GM19238 (cell line): ENCODE data around the gene NID1.
"Not testable (repeated sequence)": the region's sequence is repeated elsewhere in the genome, so short reads cannot be mapped to it uniquely, and the experiment has no call there.

Experiments used
- DNase-seq: peaks from one replicate; pipeline ENCODE4 v3.0.0; 2011; ENCODE audit warnings: low spot score; ENCODE audit not compliant: insufficient read length

The NID1 gene

DNA sequence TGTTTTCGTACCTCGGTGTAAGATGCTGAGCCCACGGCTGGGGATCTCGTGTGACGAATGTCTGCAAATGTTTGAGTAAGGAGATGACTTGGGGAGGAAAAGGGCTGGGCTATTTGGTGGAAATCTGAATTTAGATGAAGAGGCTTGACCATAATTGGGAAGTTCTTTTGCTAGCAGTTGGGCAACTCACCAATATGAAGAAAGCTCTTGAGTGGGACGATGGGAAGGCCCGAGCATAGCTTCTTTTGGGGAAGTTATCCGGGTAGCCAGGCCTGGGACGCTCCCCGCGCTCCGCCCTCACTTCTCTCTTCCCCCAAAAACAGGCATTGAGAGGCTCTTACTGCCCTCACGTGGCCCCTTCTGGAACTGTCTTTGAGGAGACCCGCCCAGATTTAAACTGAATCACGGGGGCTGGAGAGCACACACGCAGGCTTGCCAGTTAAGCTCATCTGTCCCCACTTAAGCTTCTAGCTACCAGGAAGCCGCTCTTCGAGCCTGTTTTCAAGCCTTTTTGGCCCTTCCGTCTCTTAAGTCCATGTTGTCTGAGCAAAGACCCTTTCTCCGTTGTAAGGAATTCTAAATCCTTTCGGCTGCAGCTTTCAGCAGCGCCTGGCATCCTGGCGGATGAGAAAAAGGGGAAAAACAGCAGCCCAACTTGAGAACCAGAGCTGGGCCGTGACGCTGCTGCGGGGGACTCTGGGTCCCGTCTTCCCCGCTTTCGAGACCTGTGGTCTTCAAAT is 93.1 kb downstream of the NID1 start:
- DNase-seq, result peak; percentile 73

DNA sequence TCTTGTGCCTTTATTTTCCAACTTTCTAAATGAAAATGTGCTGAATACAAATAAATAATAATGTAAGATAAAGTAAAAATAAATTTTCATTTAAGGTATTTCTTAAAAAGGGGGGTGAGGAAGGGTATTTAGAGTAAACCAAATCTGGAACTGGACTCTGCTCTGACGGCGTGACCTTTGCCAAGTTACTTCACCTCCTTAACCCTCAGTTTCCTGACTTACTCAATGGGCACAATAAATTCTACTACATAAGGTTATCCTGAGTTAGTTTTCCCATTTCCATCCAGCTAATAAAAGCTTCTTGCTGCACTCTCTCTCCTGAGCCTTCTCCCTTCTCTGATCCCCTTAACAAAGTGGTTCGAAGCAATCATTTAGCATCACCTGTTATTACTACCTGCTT is 93.9 kb downstream of the NID1 start:
- no peak for DNase-seq

DNA sequence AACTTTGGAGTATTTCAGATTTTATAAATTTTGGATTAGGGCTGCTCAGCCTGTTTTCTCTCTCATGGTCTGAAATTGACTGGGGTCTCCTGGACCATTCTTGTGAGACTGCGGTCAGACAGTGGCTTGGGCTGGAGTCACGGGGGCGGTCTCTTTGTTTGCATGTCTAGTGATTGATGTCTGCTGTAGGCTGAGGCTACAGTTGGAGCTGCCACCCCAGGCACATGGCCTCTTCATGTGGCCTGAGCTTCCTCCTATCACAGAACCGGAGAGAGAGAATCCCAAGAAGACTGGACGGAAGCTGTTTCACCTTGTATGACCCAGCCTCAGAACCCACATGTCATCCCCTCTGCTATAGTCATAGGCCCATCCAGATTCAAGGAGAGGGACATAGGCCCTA is 96.1 kb downstream of the NID1 start:
- DNase-seq, result no peak

DNA sequence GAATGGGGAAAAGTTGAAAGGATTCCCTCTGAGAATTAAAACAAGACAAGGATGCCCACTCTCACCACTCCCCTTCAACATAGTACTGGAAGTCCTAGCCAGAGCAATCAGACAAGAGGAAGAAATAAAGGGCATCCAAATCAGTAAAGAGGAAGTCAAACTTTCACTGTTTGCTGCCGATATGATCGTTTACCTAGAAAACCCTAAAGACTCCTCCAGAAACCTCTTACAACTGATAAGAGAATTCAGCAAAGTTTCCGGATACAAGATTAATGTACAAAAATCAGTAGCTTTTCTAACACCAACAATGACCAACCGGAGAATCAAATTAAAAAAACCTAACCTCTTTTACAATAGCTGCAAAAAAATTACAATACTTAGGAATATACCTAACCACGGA is 98.8 kb downstream of the NID1 start:
- DNase-seq, result not testable (repeated sequence)

DNA sequence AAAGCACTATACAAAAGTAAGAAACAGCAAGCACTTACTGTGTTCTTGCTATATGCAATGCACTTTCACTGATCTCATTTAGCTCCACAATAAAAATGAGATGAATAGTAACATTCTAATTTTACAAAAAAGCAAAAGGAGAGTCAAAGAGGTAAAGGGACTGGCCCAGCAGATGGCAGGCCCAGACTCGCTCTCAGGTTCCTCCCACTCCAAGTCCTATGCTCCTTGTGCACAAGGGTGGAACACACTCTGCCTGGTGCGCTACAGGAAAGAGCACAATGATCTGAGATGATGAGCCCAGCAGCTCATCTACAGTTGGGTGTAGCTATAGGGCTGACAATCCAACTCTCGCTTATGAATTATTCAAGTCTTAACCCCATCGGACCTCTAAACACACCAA is 104.1 kb downstream of the NID1 start:
- DNase-seq, result no peak

DNA sequence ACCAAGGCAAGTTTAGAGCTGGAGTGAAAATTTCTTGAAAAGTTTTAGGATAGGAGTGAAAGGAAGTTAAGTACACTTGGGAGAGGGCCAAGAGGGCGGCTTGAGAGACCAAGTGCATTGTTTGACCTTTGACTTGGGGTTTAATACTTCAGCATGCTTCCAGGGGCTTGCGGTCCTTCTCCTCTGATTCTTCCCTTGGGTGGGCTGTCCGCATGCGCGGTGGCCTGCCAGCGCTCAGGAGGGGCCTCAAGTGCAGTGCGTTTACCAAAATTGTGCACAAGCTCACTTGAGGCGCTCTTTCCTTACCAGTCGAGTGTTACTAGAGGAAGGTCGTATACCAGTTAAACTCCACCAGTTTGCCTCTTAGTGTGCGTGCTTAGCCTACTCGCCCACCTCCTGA is 106.9 kb downstream of the NID1 start:
- no peak for DNase-seq

DNA sequence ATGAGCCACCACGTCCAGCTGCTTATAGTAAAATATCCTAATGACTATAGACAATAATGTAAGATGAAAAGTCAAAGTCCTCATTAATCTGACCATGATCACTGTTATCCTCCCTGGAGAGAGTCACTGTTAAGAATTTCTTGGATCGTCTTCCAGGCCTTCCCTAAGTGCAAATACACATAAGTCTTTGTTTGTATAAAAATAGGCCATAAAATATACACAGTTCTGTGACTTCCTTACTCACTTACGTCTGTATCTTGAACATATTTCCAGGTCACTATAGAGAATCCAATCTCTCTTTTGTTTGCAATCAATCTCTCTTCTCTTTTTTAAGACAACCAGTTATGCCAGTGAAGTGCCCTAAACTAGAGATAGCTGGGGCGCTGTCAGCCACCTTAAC is 109.1 kb downstream of the NID1 start:
- DNase-seq, result no peak

DNA sequence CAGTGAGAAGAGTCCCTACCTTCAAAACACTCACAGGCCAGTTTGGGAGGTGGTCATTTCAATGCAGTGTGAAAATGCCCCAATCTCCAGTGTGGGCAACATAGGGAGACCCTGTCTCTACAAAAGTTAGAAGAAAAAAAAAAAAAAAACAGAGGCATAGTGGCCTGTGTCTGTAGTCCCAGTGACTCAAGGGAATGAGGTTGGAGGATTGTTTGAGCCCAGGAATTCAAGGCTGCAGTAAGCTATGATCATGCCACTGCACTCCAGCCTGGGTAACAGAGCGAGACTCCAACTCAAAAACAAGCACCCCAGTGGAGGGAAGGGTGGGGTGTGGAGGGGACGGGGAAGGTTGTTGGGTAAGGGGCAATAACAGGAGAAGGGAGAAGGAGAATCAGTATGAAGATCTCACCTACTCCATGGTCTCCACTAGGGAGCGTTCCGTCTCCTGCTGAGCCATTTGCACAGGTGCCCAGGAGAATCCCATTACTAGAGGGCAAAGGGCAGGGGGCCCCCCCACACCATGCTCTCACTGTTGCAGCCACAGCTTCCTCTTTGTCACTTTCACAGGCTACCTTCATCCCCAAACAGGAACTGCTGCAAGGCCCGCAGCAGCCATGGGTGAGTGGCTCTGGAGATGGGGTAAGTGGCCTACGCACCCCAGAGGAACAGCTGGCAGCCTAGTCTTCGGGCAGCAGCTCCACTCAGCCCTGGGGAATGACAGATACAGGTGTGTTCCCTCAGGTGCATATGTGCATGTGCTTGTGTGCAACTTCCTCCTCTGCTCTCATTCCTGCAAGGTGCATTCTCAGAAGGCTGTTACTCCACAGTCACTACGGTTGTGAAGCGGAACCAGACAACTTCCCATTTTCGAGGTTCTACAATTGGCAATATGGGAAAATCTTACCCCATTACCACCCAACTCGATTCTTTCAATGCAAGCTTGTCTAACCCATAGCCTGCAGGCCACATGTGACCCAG is 110.3 kb downstream of the NID1 start:
- DNase-seq, result peak; percentile 83

DNA sequence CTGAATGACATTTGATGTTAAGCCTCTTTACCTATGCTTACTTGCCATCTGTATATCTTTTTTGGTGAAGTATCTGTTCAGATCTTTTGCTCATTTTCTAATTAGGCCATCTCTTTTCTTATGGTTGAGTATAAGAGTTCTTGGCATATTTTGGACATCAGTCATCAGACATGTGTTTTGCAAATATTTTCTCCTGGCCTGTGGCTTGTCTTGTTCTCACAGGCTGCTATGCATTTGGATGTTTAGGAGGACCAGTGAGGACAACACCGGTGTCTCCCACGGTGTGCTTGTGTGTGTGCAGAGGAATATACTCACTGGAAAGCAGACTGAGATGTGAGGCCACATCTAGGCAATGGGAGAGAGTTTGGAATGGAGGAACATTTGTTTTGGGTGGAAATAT is 111.1 kb downstream of the NID1 start:
- DNase-seq, result no peak

DNA sequence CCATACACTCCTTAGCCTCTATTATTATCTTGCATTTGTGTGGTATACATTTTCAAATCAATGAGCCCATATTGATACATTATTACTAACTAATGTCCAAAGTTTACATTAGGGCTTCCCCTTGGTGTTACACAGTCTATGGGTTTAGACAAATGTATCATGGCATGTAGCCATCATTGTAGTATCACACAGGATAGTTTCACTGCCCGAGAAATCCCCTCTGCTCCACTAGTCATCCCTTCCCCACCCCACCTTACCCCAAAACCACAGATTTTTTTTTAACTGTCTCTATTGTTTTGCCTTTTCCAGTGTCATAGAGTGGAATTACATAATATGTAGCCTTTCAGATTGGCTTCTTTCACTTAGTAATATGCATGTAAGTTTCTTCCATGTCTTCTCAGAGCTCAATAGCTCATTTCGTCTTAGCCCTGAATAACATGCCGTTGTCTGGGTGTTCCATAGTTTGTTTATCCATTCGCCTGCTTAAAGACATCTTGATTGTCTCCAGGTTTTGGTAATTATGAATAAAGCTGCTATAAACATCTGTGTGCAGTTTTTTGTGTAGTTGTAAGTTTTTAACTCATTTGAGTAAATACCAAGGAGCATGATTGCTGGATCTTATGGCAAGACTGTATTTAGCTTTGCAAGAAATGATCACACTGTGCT is 111.8 kb downstream of the NID1 start:
- peak; percentile 29 for DNase-seq

DNA sequence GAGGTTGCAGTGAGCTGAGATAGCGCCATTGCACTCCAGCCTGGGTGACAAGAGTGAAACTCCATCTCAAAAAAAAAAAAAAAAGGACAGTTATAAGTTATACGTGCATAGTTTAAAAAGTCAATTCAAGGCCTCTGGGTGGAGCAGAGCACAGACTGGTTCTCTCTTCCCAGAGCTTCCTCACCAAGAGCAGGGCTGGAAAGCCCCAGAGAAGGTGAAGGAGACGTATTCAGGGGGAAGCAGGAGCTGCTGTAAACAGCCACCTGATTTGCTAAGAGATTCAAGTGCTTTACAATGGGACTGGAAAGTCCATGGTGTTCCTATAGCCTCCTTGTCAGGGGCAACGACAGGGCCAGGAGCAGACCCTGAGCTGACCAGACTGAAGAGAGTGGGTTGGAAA is 113.2 kb downstream of the NID1 start:
- DNase-seq, result no peak

DNA sequence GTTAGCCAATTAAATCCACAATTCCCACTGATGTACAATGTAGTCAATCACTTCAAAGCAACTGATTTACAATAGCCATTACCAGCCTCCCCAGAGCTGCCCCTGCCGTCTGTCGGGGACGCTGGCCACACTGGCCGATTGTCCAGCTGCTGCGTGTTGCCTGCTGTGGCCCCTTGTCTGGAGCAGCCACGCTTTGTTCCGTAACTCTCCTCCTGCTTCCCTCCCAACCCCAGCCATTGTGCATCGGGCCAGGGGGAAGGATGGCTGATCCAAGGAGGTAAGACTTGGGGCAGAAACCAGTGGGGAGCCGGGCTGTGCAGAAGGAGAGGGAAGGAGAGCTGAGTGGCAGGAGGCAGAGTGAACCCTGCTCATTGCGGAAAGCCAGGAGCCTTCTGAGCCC is 114.6 kb downstream of the NID1 start:
- no peak for DNase-seq

DNA sequence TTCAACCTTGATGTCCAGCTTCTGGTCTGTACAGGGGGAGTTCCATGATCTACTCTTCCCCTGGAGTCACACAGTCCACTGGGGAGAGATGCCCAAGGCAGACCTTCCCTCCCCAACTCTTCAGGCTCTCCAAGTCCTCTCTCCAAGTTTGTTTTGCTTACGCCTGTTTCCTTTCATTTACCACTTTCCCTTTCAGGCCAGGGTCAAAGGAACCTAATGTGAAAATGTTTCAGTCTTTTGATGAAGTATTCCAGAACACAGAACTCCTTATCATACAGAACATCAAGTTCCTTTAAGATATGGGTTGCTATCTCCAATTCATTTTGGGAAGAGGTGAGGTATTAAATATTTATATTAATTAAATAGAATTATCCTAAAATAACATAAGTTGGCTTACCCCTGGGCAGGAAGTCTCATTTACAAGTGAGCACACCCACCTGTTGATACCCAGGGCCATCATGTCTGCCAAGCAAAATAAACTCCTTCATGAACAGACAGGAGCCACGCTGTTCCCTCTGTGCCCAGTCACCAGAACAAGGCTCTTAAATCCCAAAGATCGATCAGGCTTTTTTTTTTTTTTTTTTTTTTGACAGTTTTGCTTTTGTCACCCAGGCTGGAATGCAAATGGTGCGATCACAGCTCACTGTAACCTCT is 116.0 kb downstream of the NID1 start:
- no peak for DNase-seq

DNA sequence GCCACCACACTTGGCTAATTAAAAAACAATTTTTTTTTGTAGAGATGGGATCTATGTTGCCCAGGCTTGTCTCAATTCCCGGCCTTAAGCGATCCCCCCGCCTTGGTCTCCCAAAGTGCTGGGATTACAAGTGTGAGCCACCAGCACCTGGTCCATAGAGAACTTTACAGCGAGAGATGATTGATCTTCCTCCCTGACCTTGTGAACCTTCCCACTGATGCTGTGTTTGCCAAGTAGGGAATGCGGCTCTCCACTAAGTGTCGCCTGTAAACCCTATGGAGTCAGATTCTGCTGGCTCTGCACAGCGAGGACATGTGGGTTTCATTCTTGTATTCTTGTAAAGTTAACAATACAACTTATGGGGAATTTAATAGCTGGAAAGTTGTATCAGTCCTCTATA is 116.9 kb downstream of the NID1 start:
- DNase-seq, result no peak

DNA sequence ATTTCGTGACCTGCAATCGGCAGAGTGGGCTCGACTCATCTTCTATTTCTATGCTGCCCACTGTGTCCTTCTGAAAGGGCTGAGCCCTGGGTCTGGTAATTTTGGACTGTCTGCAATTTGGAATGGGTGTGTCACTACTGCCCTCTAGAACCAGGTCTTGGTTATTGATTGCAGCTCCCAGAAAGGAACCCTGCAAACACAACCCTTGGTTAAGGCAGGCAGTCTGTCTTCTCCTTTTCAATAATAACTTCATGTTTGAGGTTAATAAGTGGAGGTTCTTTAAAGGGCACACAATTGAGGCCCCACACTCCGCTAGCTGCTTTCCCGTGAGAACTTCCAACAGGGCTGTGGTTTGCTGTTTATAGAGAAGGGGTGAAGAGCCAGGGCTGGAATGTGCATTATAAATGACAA is 118.3 kb downstream of the NID1 start:
- no peak for DNase-seq

DNA sequence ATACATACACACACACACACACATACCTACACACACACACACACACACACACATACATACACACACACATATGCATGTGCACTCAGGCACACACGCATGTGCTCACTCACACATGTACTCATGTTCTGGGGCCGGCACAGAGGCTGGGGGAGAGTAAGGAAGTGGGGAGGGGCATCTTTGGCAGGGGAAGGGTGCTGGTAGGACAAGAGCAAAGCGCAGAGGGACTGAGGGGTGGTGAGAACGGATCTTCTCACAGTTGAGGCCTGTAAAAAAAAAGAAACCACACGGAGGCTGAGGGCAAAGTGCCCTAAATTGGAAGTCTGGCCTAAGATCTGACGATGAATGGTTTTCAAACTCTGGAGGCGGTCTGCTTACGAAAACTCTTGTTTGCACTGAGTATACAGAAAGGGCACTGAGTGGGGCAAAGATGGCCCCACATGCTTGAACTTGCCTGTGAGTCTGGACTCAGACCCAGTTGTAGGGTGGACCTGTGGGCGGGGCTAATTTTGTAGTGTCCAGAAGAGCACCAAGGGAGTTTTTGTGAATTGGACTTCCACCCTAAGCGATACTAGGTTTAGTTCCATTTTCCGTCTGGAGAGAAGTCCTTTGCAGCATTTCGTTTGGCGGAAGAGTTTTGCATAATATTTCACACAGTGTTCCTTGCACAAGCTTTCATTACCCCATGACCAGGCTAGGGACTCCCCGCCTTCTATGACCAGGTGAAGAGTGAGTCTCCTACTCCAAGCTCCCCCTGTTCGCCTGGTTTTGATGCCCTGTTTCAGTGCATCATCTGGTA is 118.9 kb downstream of the NID1 start:
- no peak for DNase-seq

DNA sequence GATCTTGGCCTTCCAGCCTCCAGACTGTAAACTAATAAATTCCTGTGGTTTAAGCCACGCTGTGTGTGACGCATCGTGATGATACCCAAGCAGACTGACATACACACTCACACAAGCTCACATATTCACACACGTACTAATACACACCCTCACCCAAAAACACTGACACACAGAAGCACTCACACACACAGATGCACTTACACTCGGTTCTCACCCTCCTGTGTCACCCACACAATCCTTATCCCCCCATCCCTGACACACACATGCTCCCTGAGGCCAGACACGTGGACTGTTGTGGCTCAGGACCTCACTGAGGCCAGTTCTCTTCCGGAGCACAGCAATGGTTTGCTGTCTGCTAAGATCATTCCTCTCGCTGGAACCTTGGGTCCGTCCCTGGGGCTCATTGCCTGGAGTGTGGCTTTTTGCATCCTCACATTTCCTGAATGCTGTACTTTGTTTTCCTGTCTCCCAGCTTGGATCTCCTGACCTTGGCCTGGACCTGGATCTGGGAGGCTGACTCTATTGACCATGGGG is 121.2 kb downstream of the NID1 start:
- no peak for DNase-seq

DNA sequence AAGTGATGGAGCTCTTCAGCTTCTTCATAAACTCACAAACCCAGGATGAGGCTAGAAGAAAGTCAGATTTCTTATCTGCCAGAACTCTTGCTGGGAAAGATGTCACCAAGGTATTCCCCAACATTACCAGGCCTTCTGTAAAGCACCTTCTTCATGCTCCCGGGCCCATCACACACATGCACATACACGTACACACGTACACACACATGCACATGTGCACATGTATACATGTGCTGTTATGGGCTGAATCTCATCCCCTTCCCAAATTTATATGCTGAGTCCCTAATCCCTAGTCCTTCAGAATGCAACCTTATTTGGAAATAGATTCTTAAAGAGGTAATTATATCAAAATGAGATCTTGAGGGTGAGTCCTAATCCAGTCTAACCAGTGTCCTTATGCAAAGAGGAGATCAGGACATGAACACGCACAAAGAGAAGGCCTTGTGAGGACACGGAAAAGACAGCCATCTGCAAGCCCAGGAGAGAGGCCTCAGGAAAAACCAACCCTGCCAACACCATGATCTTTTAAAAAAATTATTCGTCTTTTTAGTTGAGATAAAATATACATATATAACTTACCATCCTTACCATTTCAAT is 121.8 kb downstream of the NID1 start:
- DNase-seq, result no peak

DNA sequence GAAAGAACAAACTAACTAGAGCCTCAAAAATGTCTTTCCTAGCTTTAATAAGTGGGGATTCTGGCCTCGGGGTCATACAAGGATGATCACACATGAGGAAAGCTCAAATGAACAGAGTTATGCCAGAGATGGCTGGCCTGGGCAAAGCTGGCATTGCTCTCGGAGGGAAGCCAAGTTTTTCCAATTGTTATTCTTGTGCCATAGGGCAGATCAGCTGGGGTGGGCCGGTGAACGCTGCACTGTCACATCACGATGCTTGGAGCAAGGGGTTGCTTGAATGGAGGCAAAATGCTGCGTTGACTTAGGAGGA is 122.3 kb downstream of the NID1 start:
- no peak for DNase-seq

DNA sequence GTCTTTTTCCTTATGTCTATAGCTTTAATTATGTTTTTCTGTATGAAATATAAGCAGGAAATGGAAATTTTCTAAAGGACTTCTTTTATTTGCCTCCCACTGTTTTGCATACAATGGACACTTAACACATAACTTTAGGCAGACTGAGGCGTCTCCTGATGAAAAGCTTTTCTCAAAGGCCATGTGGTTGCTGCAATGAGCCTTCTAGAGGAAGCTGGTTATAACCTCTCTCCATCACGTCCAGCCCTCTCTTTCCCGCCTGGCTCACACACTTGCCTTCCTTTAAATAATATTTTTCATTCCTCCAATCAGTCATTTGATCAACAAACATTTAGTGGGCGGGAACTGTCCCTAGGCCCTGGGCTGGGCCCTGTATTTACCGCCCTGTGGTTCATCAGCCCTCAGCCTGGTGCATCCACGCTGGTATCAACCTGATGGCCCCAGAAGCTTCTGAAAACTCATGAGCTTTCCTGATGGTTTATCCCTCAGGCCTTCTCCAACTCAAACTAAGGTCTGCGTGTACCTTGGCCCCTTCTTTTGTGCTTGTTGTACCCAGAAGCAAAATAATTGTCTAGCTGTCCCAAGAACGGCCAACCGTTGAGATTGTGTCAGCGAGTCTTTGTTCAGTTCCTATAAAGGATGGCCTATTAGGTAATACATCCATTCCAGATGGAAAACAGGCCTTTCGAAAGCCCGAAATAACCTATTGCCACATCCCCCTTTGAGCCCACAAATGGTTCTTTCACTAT is 122.8 kb downstream of the NID1 start:
- no peak for DNase-seq
